HG03139 (cell line): ENCODE data around the gene MAFB.
"Not testable (repeated sequence)": the region's sequence is repeated elsewhere in the genome, so short reads cannot be mapped to it uniquely, and the experiment has no call there.

Experiments used
- ATAC-seq: cut with Tn5 transposase; IDR thresholded peaks from one replicate; pipeline ENCODE4 v1.9.1; 2021; ENCODE audit not compliant: unreplicated experiment

Gene MAFB

GRCh38 chr20:40689100-40689942 lies at the start of gene MAFB:
MAFB (minus strand) TSS chr20:40689236; CDS start chr20:40688850, 386 bp downstream.
- peak; percentile 38 for ATAC-seq

- not testable (repeated sequence) for ATAC-seq
Observed at GRCh38 chr20:40736468-40736867, 47.4 kb upstream of the MAFB start.

- ATAC-seq = no peak
Observed at GRCh38 chr20:40728996-40729395, 40.0 kb upstream of the MAFB start.

- ATAC-seq = no peak
Observed at GRCh38 chr20:40728470-40728869, 39.4 kb upstream of the MAFB start.

GRCh38 chr20:40727960-40728359 lies 38.9 kb upstream of the MAFB start:
- no peak for ATAC-seq

- no peak for ATAC-seq
Observed at GRCh38 chr20:40726776-40727175, 37.7 kb upstream of the MAFB start.

- no peak for ATAC-seq
Observed at GRCh38 chr20:40724566-40724965, 35.5 kb upstream of the MAFB start.

- no peak for ATAC-seq
Observed at GRCh38 chr20:40720826-40721225, 31.8 kb upstream of the MAFB start.

- ATAC-seq = no peak
Observed at GRCh38 chr20:40720099-40720498, 31.1 kb upstream of the MAFB start.

- no peak for ATAC-seq
Observed at GRCh38 chr20:40718982-40719729, 30.1 kb upstream of the MAFB start.

- no peak for ATAC-seq
Observed at GRCh38 chr20:40718214-40718977, 29.4 kb upstream of the MAFB start.

GRCh38 chr20:40717343-40717865 lies 28.4 kb upstream of the MAFB start:
- no peak for ATAC-seq

- no peak for ATAC-seq
Observed at GRCh38 chr20:40715491-40715890, 26.5 kb upstream of the MAFB start.

- ATAC-seq = no peak
Observed at GRCh38 chr20:40714916-40715315, 25.9 kb upstream of the MAFB start.

- ATAC-seq = no peak
Observed at GRCh38 chr20:40714109-40714508, 25.1 kb upstream of the MAFB start.

- no peak for ATAC-seq
Observed at GRCh38 chr20:40713508-40713907, 24.5 kb upstream of the MAFB start.

GRCh38 chr20:40711079-40711478 lies 22.0 kb upstream of the MAFB start:
- ATAC-seq = no peak

- no peak for ATAC-seq
Observed at GRCh38 chr20:40710603-40711002, 21.6 kb upstream of the MAFB start.

GRCh38 chr20:40706977-40707582 lies 18.0 kb upstream of the MAFB start:
- ATAC-seq = no peak

GRCh38 chr20:40705413-40705812 lies 16.4 kb upstream of the MAFB start:
- no peak for ATAC-seq

- no peak for ATAC-seq
Observed at GRCh38 chr20:40704828-40705227, 15.8 kb upstream of the MAFB start.
